Suprapubic skin (tissue), 4 donors: Measurements from ENCODE around the gene CDC7.

Source experiments
- EP300 ChIP-seq: sonication (generic); formaldehyde crosslinking; IDR thresholded peaks from one replicate; pipeline ENCODE4 v1.6.1; 2017; ENCODE audit warnings: antibody characterized with exemption
- POLR2AphosphoS5 ChIP-seq, 3 donors: sonication (generic); formaldehyde crosslinking; IDR thresholded peaks; one replicate each; pipeline ENCODE4 v1.6.1; 2017; ENCODE audit warnings: antibody characterized with exemption in 3 of 3
- TF ChIP-seq, protein P1 (sequence below), 2 donors: fragments of 200-600 bp in 1 of 2; fragments of 450-650 bp in 1 of 2; sonication (generic) in 1 of 2; IDR thresholded peaks; one replicate each; pipeline ENCODE4 v1.5.1; 2016 to 2019; ENCODE audit warnings: antibody characterized with exemption in 2 of 2, mild to moderate bottlenecking in 1 of 2, moderate library complexity in 1 of 2

DNA sequence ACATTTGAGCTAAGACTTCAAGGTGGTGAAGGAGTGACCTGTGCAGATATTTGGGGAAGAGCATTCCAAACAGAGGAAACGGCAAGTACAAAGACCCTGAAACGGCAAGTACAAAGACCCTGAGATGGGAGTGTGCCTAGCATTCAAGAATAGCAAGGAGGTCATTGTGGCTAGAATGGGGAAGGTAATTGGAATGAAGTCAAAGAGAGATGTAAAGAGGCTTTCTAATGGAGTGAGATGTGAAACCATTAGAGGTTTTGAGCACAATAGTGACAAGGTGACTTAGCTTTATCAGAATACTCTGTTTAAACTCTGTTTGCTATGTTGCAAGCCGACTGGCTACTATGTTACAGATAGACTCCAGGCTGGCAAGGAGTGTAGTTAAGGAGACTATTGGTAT is 4.4 kb downstream of the CDC7 start:
- TF ChIP-seq, protein P1, sequence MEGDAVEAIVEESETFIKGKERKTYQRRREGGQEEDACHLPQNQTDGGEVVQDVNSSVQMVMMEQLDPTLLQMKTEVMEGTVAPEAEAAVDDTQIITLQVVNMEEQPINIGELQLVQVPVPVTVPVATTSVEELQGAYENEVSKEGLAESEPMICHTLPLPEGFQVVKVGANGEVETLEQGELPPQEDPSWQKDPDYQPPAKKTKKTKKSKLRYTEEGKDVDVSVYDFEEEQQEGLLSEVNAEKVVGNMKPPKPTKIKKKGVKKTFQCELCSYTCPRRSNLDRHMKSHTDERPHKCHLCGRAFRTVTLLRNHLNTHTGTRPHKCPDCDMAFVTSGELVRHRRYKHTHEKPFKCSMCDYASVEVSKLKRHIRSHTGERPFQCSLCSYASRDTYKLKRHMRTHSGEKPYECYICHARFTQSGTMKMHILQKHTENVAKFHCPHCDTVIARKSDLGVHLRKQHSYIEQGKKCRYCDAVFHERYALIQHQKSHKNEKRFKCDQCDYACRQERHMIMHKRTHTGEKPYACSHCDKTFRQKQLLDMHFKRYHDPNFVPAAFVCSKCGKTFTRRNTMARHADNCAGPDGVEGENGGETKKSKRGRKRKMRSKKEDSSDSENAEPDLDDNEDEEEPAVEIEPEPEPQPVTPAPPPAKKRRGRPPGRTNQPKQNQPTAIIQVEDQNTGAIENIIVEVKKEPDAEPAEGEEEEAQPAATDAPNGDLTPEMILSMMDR (IDR thresholded peaks at IDR 0.05) = no peak
- TF ChIP-seq POLR2AphosphoS5 (IDR thresholded peaks at IDR 0.05) (no peak), EP300 (no peak)
